IPS DF 19.7 (cell line): ENCODE data around the gene SRSF7.

Experiments used
- DNase-seq: peaks from one replicate; pipeline ENCODE4 v3.0.0-alpha.2; 2013; ENCODE audit warnings: low read depth, low spot score

Gene SRSF7

DNA sequence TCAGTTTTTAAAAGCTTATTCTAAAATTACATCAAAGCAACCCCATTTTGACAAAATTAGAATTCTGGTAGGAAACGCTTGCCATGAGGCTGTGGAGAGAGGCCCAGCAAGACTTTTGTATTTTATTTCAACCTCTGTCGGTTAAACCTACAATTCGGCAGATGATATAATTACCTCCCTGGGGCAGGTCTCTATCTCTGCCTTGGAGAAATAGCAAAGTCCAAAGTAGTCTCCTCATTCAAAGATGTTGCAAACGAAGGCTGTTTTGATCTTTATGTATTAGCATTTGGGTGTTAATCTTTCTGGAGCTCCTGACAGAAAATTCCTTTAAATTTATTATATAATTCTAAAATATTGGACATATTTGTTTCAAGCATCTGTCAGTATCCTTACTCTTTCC lies 49.6 kb downstream of the SRSF7 start:
- no peak for DNase-seq

DNA sequence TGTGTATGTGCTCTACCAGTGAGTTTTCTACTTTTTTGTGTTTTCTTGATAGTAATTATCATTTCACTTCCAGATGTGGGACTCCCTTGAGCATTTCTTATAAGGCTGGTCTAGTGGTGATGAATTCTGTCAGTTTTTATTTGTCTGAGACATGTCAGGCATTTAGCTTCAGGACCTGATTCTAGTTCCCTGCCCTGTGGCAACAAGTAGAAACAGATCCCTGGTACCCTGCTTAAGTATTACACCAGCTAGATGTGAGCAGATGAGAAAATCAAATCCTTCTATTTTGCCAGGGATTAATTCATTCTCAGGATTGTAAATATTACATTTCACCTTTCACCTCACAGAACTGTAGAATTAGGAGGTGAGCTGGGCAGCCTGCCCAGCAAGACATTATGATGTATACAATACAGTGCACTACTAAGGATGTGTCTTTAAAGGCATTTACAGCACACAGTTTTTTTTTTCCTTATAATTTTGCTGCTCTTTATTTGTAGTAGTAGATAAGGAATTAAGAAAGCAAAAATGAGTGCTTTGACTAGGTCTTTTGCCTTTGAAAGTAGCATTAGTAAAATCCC lies 50.2 kb downstream of the SRSF7 start:
- DNase-seq: no peak

DNA sequence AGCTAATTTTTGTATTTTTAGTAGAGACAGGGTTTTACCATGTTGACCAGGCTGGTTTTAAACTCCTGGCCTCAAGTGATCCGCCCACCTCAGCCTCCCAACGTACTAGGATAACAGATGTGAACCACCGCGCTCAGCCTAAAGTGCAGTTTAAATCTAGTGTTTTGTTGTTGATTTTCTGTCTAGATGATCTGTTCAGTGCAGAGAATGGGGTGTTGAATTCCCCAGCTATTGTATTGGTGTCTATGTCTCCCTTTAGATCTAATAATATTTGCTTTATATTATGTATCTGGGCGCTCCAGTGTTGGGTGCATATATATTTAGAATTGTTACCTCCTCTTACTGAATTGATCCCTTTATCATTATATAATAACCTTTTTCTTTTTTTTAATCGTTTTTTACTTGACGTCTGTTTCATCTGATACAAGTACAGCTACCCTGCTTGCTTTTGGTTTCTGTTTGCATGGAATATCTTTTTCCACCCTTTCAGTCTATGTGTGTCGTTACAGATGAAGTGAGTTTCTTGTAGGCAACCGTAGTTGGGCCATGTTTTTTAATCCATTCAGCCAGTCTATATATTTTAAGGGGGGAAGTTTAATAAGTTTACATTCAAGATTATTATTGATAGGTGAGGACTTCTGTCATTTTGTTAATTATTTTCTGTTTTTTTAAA lies 50.9 kb downstream of the SRSF7 start:
- no peak for DNase-seq

DNA sequence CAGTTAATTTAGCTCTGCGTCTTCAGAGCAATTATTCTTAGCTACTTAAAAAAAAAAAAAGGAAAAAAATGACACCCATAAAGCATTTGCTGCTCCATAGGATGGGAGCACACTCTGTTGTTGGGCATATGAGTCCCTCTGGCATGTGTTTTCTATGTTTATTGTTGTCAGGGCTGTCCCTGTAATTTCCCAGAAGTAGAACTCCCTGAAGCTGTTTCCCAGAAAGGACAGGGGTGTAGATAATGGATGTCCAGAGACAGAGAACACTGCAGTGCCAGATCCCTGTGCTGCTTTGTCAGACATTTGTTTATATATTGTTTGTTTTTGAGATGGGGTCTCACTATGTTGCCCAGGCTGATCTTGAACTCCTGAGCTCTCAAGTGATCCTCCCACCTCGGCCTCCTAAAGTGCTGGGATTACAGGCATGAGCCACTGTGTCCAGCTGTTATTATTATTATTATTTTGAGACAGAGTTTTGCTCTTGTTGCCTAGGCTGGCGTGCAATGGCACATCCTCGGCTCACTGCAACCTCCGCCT lies 52.6 kb downstream of the SRSF7 start:
- no peak for DNase-seq

DNA sequence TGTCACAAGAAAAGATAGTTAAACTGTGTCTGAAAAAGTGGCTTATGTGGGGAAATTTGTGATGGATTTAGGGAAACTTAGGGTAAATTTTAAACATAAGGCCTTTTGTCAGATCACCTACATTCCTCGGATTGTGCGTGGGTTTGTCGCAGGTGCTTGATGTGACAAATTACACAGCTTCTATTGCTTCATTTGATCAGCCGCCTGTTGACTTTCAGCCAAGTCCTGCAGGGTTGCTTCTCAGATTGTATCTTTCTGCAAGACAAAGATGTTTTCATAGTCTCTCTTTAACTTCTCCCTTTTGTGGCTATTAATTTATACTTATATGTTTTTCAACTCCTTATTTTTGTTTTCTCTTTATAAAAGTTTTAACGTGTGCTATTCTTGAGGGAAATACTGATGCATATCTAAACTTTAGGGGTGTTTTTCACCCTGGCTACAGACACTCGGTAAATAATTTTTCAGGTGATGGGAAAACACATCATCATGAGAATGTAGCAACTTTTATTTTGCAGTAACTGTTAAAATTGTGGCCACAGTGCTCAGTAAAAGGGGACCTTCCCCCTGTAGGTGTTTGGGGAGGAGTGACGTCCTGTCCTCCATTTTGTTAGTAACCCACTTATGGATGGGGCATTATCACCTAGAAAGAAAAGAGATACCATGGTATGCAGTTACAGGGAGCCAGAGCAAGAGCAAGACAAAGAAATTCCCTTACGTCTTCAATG lies 53.9 kb downstream of the SRSF7 start:
- no peak for DNase-seq
